GM12891 (cell line): ENCODE data around the gene DIP2C.

Source experiments
- PAX5 ChIP-seq: IDR thresholded peaks from 2 replicates; pipeline ENCODE4 v1.6.1; 2011; ENCODE audit warnings: low read length, moderate library complexity, mild to moderate bottlenecking; ENCODE audit not compliant: insufficient read depth, severe bottlenecking
- POLR2A ChIP-seq: IDR thresholded peaks from 2 replicates; pipeline ENCODE4 v1.6.1; 2011; ENCODE audit warnings: low read depth, low read length, control low read depth
- POLR2AphosphoS5 ChIP-seq: IDR thresholded peaks from 2 replicates; pipeline ENCODE4 v1.6.1; 2011; ENCODE audit warnings: low read depth, low read length, control low read depth
- POU2F2 ChIP-seq: IDR thresholded peaks from 2 replicates; pipeline ENCODE4 v1.6.1; 2011; ENCODE audit warnings: low read depth, mild to moderate bottlenecking, control low read depth, low read length, moderate library complexity
- SPI1 ChIP-seq: IDR thresholded peaks from 2 replicates; pipeline ENCODE4 v1.6.1; 2011; ENCODE audit warnings: low read depth, low read length, control low read depth
- TAF1 ChIP-seq: IDR thresholded peaks from 2 replicates; pipeline ENCODE4 v1.6.1; 2011; ENCODE audit warnings: low read depth, low read length, control low read depth

DNA sequence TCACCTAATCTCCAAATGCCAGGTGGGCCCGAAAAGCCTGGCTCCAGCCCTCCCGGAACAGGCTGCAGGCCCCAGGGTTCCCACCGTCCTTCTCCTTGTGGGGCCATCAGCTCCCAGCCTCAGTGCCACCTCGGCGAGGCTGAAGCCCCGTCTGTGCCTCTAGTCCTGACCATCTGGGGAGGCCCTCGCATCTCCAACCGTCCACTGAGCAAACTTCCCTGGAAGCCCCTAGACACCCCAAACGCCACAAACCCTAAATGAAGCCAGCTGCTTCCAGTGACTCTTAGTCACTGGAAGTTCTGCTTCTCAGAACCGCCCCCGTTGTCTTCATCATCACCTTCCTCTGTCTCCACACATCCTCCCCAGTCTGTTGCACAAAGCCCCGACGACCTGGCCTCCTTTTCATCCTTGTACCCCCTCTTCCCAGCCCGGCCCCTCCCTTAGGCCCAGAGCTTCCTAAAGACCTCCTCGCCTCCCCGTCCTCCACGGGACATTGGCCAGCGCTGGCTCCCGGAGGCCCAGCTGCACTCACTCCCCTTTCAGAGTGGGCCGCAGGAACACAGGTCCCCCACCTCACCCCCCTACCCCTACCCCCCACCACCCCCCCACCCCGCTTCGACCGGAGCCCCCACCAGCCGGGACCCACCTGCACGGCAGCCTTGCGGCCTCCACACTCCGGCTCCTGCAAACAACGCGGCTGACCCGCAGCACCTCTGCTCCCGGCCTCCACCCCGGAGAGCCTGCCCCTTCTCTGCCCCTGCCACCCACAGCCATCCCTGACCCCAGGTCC is 1.1 kb upstream of the DIP2C start:
- TF ChIP-seq POLR2AphosphoS5: no peak
- TF ChIP-seq SPI1: no peak
- TF ChIP-seq POLR2A: no peak
- no peak for TF ChIP-seq TAF1
- no peak for TF ChIP-seq POU2F2
- TF ChIP-seq PAX5: no peak
